HepG2 (cell line): Measurements from ENCODE around the gene TTYH1. TPM values are rescaled to one million over a fixed set of nuclear protein-coding genes. Genes with fewer than 3 reads are reported as not detected.

ENCODE experiments used
- BRCA1 ChIP-seq: sonication (generic); formaldehyde crosslinking; IDR thresholded peaks from 2 replicates; pipeline ENCODE4 v1.4.0; 2020; ENCODE audit warnings: missing genetic modification reagents
- CC2D1A ChIP-seq: sonication (generic); formaldehyde crosslinking; IDR thresholded peaks from 2 replicates; pipeline ENCODE4 v1.8.1; 2023; ENCODE audit warnings: mild to moderate bottlenecking, missing genetic modification reagents
- ESRRA ChIP-seq: sonication (generic); formaldehyde crosslinking; IDR thresholded peaks from 2 replicates; pipeline ENCODE4 v1.5.1; 2020; ENCODE audit warnings: mild to moderate bottlenecking, low read depth, missing genetic modification reagents
- GTF3A ChIP-seq: sonication (generic); formaldehyde crosslinking; conservative IDR thresholded peaks from 2 replicates; pipeline ENCODE4 v1.4.0; 2020; ENCODE audit warnings: mild to moderate bottlenecking, missing genetic modification reagents
- HCFC1 ChIP-seq: fragments of 150-350 bp; IDR thresholded peaks from 2 replicates; pipeline ENCODE4 v1.6.1; 2014; ENCODE audit warnings: low read depth, low read length
- HES4 ChIP-seq: sonication (generic); formaldehyde crosslinking; IDR thresholded peaks from 2 replicates; pipeline ENCODE4 v1.9.0; 2021; ENCODE audit warnings: mild to moderate bottlenecking, missing genetic modification reagents, borderline replicate concordance
- HNF1A ChIP-seq, 2 experiments: sonication (generic) in 1 of 2; formaldehyde crosslinking in 1 of 2; IDR thresholded peaks; 2 replicates each; pipeline versions ENCODE4 v1.4.0 to v1.6.1; 2016 to 2020; ENCODE audit warnings: borderline replicate concordance in 1 of 2, low read depth in 1 of 2, mild to moderate bottlenecking in 1 of 2, missing genetic modification reagents in 1 of 2
- MEIS1 ChIP-seq: sonication (generic); formaldehyde crosslinking; IDR thresholded peaks from 2 replicates; pipeline ENCODE4 v1.9.0; 2021; ENCODE audit warnings: mild to moderate bottlenecking, missing genetic modification reagents, moderate library complexity, borderline replicate concordance
- PCBP1 ChIP-seq: fragments of 200-400 bp; formaldehyde crosslinking; IDR thresholded peaks from 2 replicates; pipeline ENCODE4 v1.6.1; 2017; ENCODE audit warnings: mild to moderate bottlenecking, low read depth, low read length, borderline replicate concordance
- POLR2AphosphoS2 ChIP-seq: IDR thresholded peaks from 2 replicates; pipeline ENCODE4 v1.6.1; 2011; ENCODE audit warnings: low read depth, low read length, improper control_type of control experiment
- POLR2G ChIP-seq: fragments of 200-400 bp; formaldehyde crosslinking; IDR thresholded peaks from 2 replicates; pipeline ENCODE4 v1.6.1; 2018; ENCODE audit warnings: mild to moderate bottlenecking, low read depth, low read length, moderate library complexity
- RFX5 ChIP-seq: IDR thresholded peaks from 2 replicates; pipeline ENCODE4 v1.6.1; 2011; ENCODE audit warnings: low read depth, low read length, improper control_type of control experiment
- RFXANK ChIP-seq: IDR thresholded peaks from 2 replicates; pipeline ENCODE4 v1.6.1; 2016
- SIX1 ChIP-seq: sonication (generic); formaldehyde crosslinking; IDR thresholded peaks from 2 replicates; pipeline ENCODE4 v1.4.0; 2020; ENCODE audit warnings: missing genetic modification reagents, borderline replicate concordance
- SMC3 ChIP-seq: IDR thresholded peaks from 2 replicates; pipeline ENCODE4 v1.6.1; 2011; ENCODE audit warnings: low read length, improper control_type of control experiment
- SPEN ChIP-seq: sonication (generic); formaldehyde crosslinking; IDR thresholded peaks from 2 replicates; pipeline ENCODE4 v1.5.1; 2020; ENCODE audit warnings: low read depth, mild to moderate bottlenecking, missing genetic modification reagents
- SUZ12 ChIP-seq: fragments of 150-350 bp; IDR thresholded peaks from 2 replicates; pipeline ENCODE4 v1.6.1; 2014; ENCODE audit warnings: low read depth, low read length
- ZKSCAN5 ChIP-seq: sonication (generic); formaldehyde crosslinking; IDR thresholded peaks from 2 replicates; pipeline ENCODE4 v1.5.1; 2020; ENCODE audit warnings: mild to moderate bottlenecking, missing genetic modification reagents
- ZNF12 ChIP-seq: sonication (generic); formaldehyde crosslinking; IDR thresholded peaks from 2 replicates; pipeline ENCODE4 v1.5.0; 2020; ENCODE audit warnings: missing genetic modification reagents
- ZNF121 ChIP-seq: sonication (generic); formaldehyde crosslinking; IDR thresholded peaks from 2 replicates; pipeline ENCODE4 v1.5.0; 2020; ENCODE audit warnings: mild to moderate bottlenecking, missing genetic modification reagents
- ZNF124 ChIP-seq: sonication (generic); formaldehyde crosslinking; IDR thresholded peaks from 2 replicates; pipeline ENCODE4 v1.4.0; 2020; ENCODE audit warnings: missing genetic modification reagents
- ZNF224 ChIP-seq: sonication (generic); formaldehyde crosslinking; IDR thresholded peaks from 2 replicates; pipeline ENCODE4 v1.5.0; 2020; ENCODE audit warnings: mild to moderate bottlenecking, missing genetic modification reagents
- ZNF570 ChIP-seq: sonication (generic); formaldehyde crosslinking; IDR thresholded peaks from 2 replicates; pipeline ENCODE4 v1.4.0; 2020; ENCODE audit warnings: mild to moderate bottlenecking, missing genetic modification reagents, borderline replicate concordance
- ZNF619 ChIP-seq: sonication (generic); formaldehyde crosslinking; IDR thresholded peaks from 2 replicates; pipeline ENCODE4 v1.4.0; 2020; ENCODE audit warnings: mild to moderate bottlenecking, missing genetic modification reagents
- ZNF768 ChIP-seq: sonication (generic); formaldehyde crosslinking; IDR thresholded peaks from 2 replicates; pipeline ENCODE4 v1.4.0; 2020; ENCODE audit warnings: missing genetic modification reagents
- ZNF788 ChIP-seq: sonication (generic); formaldehyde crosslinking; IDR thresholded peaks from 2 replicates; pipeline ENCODE4 v1.5.0; 2020; ENCODE audit warnings: mild to moderate bottlenecking, missing genetic modification reagents, borderline replicate concordance
- polyA plus RNA-seq, 8 experiments: library from polyadenylated mRNA; depleted of rRNA in 3 of 8; stranded (reverse) in 7 of 8; unstranded in 1 of 8; fragments of >200 nt; fragmentation: Illumina TruSeq in 4 of 8; extraction: Trizol in 4 of 8; gene quantifications; 2 replicates each; pipeline versions ENCODE4 v1.2.1 to v1.2.3, GENCODE V29; 2011 to 2016; ENCODE audit warnings: low read depth in 4 of 8, missing spikeins in 1 of 8, mixed read lengths in 1 of 8; ENCODE audit not compliant: insufficient read depth in 1 of 8
- total RNA-seq, 5 experiments: library from RNA; depleted of rRNA; stranded (reverse); fragments of >200 nt; fragmentation: Illumina TruSeq; extraction: Trizol; gene quantifications; 2 replicates each; pipeline ENCODE4 v1.2.3, GENCODE V29; 2016; ENCODE audit warnings: low read depth in 1 of 5
- TF ChIP-seq, protein P1 (sequence below): sonication (generic); formaldehyde crosslinking; IDR thresholded peaks from 2 replicates; pipeline ENCODE4 v1.8.0; 2022; ENCODE audit warnings: missing genetic modification reagents, mild to moderate bottlenecking, borderline replicate concordance

TTYH1 gene
- total and polyA plus RNA-seq, 2 of the 13 experiments (the other 11 are each of a cell fraction or from before 2014, with no cell fraction given): 6.9 to 19.9 TPM

DNA sequence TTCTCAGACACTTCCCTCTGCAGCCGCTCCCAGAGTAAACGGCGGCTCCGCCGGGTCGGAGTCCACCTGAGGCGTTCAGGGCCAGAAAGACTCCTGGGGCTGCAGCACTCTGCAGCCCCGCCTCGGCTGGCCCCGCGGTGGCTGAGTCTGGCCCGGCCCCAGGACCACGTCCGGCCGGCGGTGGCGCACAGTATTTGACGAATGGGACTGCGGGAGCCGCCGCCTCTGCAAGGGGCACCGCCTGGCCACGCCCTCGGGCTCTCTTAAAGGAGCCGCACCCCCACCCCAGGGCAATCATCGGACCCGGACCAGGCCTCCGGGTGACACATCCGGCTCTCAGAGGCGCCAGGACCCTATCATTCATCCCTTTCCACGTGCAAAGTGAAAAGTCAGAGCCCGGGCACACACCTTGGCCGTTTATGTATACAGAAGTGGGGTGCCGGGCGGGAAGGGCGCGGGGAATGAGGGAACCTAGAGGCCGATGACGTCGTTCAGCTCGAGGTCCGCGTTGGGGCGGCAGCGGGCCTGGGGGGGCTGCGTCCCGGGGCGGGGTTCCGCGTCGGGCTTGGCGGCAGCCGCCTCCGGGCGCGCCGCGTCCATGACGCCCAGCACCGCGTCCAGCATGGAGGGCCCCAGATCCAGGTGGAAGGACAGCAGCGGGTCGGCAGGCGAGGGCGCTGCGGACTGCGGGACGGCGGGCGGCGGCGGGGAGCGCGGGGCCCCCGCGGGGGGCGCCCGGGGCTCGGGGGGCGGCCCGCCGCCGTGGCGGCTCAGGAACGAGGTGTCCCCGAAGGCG, 49.6 kb downstream of the TTYH1 start (continued):
- TF ChIP-seq HNF1A (IDR thresholded peaks at IDR 0.05; ENCODE audit: low read depth) (no peak), HNF1A (CRISPR knock-in tag; IDR thresholded peaks at IDR 0.05; ENCODE audit: borderline replicate concordance) (peak; percentile 35; the same call in 1 of the 2 replicates), POLR2G (peak; percentile 88), POLR2AphosphoS2 (no peak), SMC3 (no peak), ZNF788 (CRISPR knock-in tag) (no peak; the same call in 1 of the 2 replicates), ZNF12 (CRISPR knock-in tag) (0 out of 2 replicates have a peak, but pooled peaks have one; percentile 22), ESRRA (CRISPR knock-in tag) (peak; percentile 33; the same call in 1 of the 2 replicates), ZNF121 (CRISPR knock-in tag) (0 out of 2 replicates have a peak, but pooled peaks have one; percentile 28), ZNF124 (no peak), RFX5 (no peak), SUZ12 (no peak), CC2D1A (CRISPR knock-in tag) (no peak), SIX1 (CRISPR knock-in tag) (no peak), ZNF224 (CRISPR knock-in tag) (no peak), GTF3A (no peak), HES4 (CRISPR knock-in tag) (no peak), HCFC1 (peak; percentile 13; the same call in 1 of the 2 replicates), MEIS1 (peak; percentile 92; the same call in 1 of the 2 replicates), RFXANK (CRISPR knock-in tag) (no peak), SPEN (peak; percentile 55; the same call in 1 of the 2 replicates), ZNF768 (peak; percentile 70; the same call in 1 of the 2 replicates), ZNF570 (no peak), ZKSCAN5 (CRISPR knock-in tag) (no peak), ZNF619 (CRISPR knock-in tag) (no peak), BRCA1 (CRISPR knock-in tag) (no peak), PCBP1 (0 out of 2 replicates have a peak, but pooled peaks have one; percentile 70)
- TF ChIP-seq, protein P1, sequence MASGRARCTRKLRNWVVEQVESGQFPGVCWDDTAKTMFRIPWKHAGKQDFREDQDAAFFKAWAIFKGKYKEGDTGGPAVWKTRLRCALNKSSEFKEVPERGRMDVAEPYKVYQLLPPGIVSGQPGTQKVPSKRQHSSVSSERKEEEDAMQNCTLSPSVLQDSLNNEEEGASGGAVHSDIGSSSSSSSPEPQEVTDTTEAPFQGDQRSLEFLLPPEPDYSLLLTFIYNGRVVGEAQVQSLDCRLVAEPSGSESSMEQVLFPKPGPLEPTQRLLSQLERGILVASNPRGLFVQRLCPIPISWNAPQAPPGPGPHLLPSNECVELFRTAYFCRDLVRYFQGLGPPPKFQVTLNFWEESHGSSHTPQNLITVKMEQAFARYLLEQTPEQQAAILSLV (CRISPR knock-in tag): no peak
